Right renal cortex interstitium (tissue), 3 donors: Measurements from ENCODE around the gene TNC. TPM values are rescaled to one million over a fixed set of nuclear protein-coding genes. Genes with fewer than 3 reads are reported as not detected.

ENCODE experiments used
- DNase-seq, 3 donors: peaks; one replicate each; pipeline ENCODE4 v3.0.0-alpha.2; 2013; ENCODE audit warnings: low read depth in 3 of 3, low spot score in 2 of 3
- polyA plus RNA-seq, 3 donors: library from polyadenylated mRNA; unstranded; fragments of 120-200 nt; gene quantifications; one replicate each; pipeline ENCODE4 v1.2.1, GENCODE V29; 2013; ENCODE audit not compliant: insufficient read length in 3 of 3

TNC gene
- polyA plus RNA-seq, 3 donors = 406 to 463 (median 421) TPM

DNA sequence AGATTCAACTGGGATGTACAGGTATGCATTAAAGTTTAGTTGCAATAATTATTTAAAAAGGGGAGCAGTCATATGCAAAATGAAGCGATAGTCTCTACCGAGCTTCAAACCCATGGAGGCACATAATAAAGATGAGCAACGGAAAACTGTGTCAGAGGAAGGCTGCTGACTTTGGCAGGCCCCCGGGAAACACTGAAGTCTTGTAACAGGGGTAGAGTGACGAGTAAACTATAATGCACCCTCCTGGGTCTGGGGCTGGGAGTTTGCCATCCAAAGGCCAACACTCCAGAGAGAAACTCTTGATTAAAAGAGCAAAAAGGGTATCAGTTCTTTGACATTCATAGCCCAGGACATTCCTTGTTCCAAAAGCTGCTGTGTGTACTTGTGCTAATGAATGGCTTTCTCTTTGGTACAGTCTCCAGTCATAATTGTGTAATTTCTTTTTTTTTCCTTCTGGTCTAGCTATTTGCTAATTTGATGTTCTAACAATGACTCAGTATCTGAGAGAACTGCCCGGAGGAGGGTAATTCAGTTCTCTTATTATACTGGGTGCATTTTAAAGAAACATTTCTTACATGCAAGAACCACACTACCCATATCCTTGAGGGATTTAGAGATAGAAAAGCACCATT is 59.2 kb downstream of the TNC start:
- DNase-seq = no peak

DNA sequence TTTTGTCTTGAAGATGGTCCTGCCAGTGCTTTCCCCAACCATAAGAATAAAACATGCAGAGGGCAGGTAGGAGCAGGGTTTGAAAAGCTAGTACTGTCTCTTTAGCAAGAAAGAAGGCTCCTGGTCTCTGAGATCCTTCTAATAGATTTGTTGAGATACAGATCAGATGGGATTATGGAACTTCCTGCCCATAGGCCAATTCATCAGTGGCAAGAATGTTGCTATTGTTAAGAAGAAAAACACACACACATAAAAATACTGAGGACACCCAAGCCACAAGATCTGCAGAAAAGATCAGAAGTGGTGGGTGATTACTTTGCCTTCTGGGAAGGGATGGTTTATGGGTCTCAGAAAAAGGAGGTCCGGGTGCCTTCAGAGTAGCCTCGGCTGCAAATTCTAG is 59.8 kb downstream of the TNC start:
- no peak for DNase-seq

- no peak for DNase-seq
Observed at GRCh38 chr9:115057559-115057958, 60.4 kb downstream of the TNC start.

- no peak for DNase-seq
Observed at GRCh38 chr9:115050002-115050490, 67.9 kb downstream of the TNC start.

- no peak for DNase-seq
Observed at GRCh38 chr9:115046824-115047223, 71.1 kb downstream of the TNC start.

GRCh38 chr9:115046199-115046598 is 71.8 kb downstream of the TNC start:
- DNase-seq = no peak

DNA sequence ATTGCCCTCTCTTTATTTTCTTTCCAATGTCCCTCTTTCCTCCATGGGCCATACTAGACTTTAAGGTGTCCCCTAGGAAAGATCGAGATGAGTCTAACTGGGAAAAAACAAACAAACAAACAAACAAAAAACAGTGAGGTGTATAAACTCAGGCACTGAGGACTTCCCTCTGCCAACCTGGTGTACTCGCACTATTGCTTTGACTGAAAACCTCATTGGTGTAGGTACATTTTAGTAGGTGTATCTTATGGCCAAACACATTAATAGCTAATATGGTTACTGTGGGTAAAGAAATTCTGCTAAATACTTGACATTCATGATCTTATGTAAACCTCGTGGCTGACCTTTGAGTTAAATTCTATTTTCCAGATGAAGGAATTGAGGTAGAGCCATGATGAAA is 74.3 kb downstream of the TNC start:
- DNase-seq = no peak

- DNase-seq = no peak
Observed at GRCh38 chr9:115042781-115043509, 75.0 kb downstream of the TNC start.

DNA sequence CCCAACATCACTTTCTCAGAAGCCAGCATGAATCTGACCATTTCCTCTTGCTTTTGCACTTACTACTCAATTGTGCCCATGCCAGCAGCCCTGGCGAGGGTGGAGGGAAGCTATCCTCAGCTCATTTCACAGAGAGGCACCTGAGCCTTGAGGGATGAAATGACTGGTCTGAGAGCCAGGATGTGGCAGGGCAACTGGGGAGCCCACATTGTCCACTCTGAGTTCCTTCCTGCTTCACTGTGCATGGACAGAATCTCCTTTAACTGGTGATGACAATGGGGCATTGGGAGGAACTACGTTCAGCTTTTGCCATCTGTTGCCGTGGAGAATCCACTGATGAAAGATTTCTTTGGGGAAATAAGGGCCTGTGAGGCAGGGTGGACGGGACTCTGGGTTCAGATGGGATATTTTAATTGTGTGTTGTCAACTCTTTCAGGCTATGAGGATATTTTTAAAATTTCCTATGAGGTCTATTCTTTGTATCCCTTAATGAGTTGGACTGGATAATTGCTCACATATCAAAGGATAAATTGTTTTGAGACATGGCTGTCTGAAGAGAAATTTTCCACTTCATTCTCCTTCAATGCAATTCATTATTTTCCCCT is 78.3 kb downstream of the TNC start:
- no peak for DNase-seq

- no peak for DNase-seq
Observed at GRCh38 chr9:115038178-115038577, 79.8 kb downstream of the TNC start.

DNA sequence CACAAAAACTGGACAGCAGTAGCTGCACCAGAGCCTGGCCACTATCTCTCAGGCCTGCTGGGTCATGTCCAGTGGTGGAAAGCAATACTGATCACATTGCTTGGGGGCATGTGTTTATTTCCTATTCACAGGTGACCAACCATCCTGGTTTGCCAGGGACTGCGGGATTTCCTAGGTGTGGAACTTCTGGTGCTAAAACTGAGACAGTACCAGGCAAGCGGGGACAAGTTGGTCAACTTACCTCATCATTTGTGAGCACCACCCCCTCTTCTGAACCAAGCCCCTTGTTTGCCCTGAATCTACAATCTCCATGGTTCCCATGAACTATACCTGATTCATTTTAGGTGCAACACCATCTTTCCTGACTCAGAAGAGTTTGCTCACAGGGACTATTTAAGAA is 81.3 kb downstream of the TNC start:
- no peak for DNase-seq

- DNase-seq = no peak
Observed at GRCh38 chr9:115035841-115036612, 81.9 kb downstream of the TNC start.

DNA sequence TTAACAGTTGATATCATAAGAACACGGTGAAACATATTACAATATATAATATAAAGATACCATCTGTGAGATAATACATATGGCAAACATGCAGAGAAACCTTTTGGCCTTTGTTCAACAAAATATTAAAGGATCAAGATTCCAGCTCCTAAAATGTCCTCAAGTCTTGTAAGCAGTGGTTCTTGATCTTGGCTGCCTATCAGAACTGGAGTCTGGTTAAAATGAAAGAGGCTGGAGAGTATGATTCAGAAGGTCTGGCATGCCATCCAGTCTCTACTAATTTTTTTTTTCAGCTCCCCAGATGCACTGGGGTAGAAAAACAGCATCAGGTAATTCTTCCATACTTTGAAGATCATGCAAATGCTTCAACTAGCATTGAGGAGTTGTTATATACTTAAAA is 83.2 kb downstream of the TNC start:
- no peak for DNase-seq

- DNase-seq = no peak
Observed at GRCh38 chr9:115033800-115034199, 84.2 kb downstream of the TNC start.

GRCh38 chr9:115032296-115032695 is 85.7 kb downstream of the TNC start:
- DNase-seq = no peak

DNA sequence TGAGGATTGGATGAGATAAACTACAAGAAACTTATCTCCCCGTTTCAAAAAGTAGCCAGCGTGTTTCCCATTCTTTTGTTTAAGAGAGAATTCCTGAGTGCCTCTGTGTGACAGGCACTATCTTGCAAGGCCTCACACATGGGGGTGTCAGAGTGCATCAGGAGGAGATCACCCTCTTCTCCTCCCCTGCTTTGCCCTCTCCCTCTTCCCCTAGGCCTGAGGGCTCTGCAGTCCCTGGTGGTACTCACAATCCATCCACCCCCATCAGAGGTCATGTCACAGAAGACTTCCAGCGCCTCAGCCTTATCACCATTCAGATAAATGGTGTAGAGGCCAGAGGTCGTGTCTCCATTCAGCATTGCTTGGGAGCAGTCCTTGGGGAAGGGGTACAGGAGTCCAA is 88.0 kb downstream of the TNC start:
- no peak for DNase-seq

- DNase-seq = no peak
Observed at GRCh38 chr9:115025721-115026120, 92.2 kb downstream of the TNC start.

- no peak for DNase-seq
Observed at GRCh38 chr9:115024925-115025535, 92.9 kb downstream of the TNC start.

- no peak for DNase-seq
Observed at GRCh38 chr9:115022760-115023434, 95.1 kb downstream of the TNC start.
